ENCODE results near the gene MEGF9.

MEGF9 gene

GRCh38 chr9:120733190-120733589 is 18.9 kb upstream of the MEGF9 start:
- peak; percentile 29 for DNase-seq (ENCODE audit: low read depth, low spot score)

- DNase-seq (ENCODE audit: low read depth, low spot score), result peak; percentile 63
Measured at GRCh38 chr9:120730654-120731514, 16.6 kb upstream of the MEGF9 start.

GRCh38 chr9:120729791-120730241 is 15.5 kb upstream of the MEGF9 start:
- peak; percentile 73 for DNase-seq (ENCODE audit: low read depth, low spot score)

- no peak for DNase-seq (ENCODE audit: low read depth, low spot score)
Measured at GRCh38 chr9:120726484-120726883, 12.2 kb upstream of the MEGF9 start.

- no peak for DNase-seq (ENCODE audit: low read depth, low spot score)
Measured at GRCh38 chr9:120725907-120726306, 11.6 kb upstream of the MEGF9 start.

- no peak for DNase-seq (ENCODE audit: low read depth, low spot score)
Measured at GRCh38 chr9:120724757-120725400, 10.6 kb upstream of the MEGF9 start.

- DNase-seq (ENCODE audit: low read depth, low spot score), result no peak
Measured at GRCh38 chr9:120723565-120723964, 9.3 kb upstream of the MEGF9 start.

- DNase-seq (ENCODE audit: low read depth, low spot score), result no peak
Measured at GRCh38 chr9:120720404-120720803, 6.1 kb upstream of the MEGF9 start.

GRCh38 chr9:120718316-120718715 is 4.0 kb upstream of the MEGF9 start:
- no peak for DNase-seq (ENCODE audit: low read depth, low spot score)

- DNase-seq (ENCODE audit: low read depth, low spot score), result no peak
Measured at GRCh38 chr9:120717176-120717575, 2.9 kb upstream of the MEGF9 start.

GRCh38 chr9:120716483-120716882 is 2.2 kb upstream of the MEGF9 start:
- no peak for DNase-seq (ENCODE audit: low read depth, low spot score)

GRCh38 chr9:120715389-120715924 is 1.2 kb upstream of the MEGF9 start:
- peak; percentile 91 for DNase-seq (ENCODE audit: low read depth, low spot score)

GRCh38 chr9:120714846-120715388 is 647 bp upstream of the MEGF9 start:
- DNase-seq (ENCODE audit: low read depth, low spot score), result no peak

GRCh38 chr9:120713257-120714087 is 798 bp downstream of the MEGF9 start:
- DNase-seq (ENCODE audit: low read depth, low spot score), result peak; percentile 18

GRCh38 chr9:120712539-120713031 is 1.7 kb downstream of the MEGF9 start:
- DNase-seq (ENCODE audit: low read depth, low spot score), result no peak

GRCh38 chr9:120711841-120712538 is 2.3 kb downstream of the MEGF9 start:
- DNase-seq (ENCODE audit: low read depth, low spot score), result no peak

GRCh38 chr9:120711354-120711753 is 2.9 kb downstream of the MEGF9 start:
- no peak for DNase-seq (ENCODE audit: low read depth, low spot score)

- DNase-seq (ENCODE audit: low read depth, low spot score), result peak; percentile 24
Measured at GRCh38 chr9:120710110-120710981, 3.9 kb downstream of the MEGF9 start.

- DNase-seq (ENCODE audit: low read depth, low spot score), result no peak
Measured at GRCh38 chr9:120708526-120709224, 5.6 kb downstream of the MEGF9 start.
